ENCODE data around the gene SDHD.
"Not testable (repeated sequence)": the region's sequence is repeated elsewhere in the genome, so short reads cannot be mapped to it uniquely, and the experiment has no call there.

GRCh38 chr11:112046647-112047046 is 40.0 kb upstream of the SDHD start:
- TF ChIP-seq, protein P1, sequence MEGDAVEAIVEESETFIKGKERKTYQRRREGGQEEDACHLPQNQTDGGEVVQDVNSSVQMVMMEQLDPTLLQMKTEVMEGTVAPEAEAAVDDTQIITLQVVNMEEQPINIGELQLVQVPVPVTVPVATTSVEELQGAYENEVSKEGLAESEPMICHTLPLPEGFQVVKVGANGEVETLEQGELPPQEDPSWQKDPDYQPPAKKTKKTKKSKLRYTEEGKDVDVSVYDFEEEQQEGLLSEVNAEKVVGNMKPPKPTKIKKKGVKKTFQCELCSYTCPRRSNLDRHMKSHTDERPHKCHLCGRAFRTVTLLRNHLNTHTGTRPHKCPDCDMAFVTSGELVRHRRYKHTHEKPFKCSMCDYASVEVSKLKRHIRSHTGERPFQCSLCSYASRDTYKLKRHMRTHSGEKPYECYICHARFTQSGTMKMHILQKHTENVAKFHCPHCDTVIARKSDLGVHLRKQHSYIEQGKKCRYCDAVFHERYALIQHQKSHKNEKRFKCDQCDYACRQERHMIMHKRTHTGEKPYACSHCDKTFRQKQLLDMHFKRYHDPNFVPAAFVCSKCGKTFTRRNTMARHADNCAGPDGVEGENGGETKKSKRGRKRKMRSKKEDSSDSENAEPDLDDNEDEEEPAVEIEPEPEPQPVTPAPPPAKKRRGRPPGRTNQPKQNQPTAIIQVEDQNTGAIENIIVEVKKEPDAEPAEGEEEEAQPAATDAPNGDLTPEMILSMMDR (IDR thresholded peaks at IDR 0.05; ENCODE audit: borderline replicate concordance, extremely low read depth, low read length, poor library complexity, severe bottlenecking): not testable (repeated sequence)
- TF ChIP-seq EZH2 (IDR thresholded peaks at IDR 0.05; ENCODE audit: borderline replicate concordance, low read depth, low read length, severe bottlenecking): not testable (repeated sequence)

Measured in DND-41 (cell line).